WERI-Rb-1 (cell line): ENCODE data around the gene P2RX6.

Experiments
- DNase-seq: peaks from one replicate; pipeline ENCODE4 v3.0.0-alpha.2; 2020
- H3K27ac ChIP-seq: fragments of 250-450 bp; sonication (Bioruptor Pico); 2 replicates; pipeline ENCODE4 v1.5.1; 2020; ENCODE audit warnings: mild to moderate bottlenecking, moderate library complexity
- H3K27me3 ChIP-seq: fragments of 250-450 bp; sonication (Bioruptor Pico); 2 replicates; pipeline ENCODE4 v1.5.1; 2021; ENCODE audit warnings: mild to moderate bottlenecking, low read depth, moderate library complexity; ENCODE audit not compliant: insufficient read depth, severe bottlenecking
- H3K36me3 ChIP-seq: fragments of 250-450 bp; sonication (Bioruptor Pico); 2 replicates; pipeline ENCODE4 v1.5.1; 2020; ENCODE audit warnings: mild to moderate bottlenecking, moderate library complexity
- H3K4me3 ChIP-seq: 2 replicates; pipeline ENCODE4 v1.5.1; 2011; ENCODE audit warnings: low read depth, mild to moderate bottlenecking, control low read depth, low read length
- H3K9me3 ChIP-seq: fragments of 250-450 bp; sonication (Bioruptor Pico); 2 replicates; pipeline ENCODE4 v1.5.1; 2021; ENCODE audit warnings: mild to moderate bottlenecking, moderate library complexity; ENCODE audit not compliant: severe bottlenecking
- TF ChIP-seq, protein P1 (sequence below): IDR thresholded peaks from 2 replicates; pipeline ENCODE4 v1.5.1; 2011; ENCODE audit warnings: low read depth, mild to moderate bottlenecking, control low read depth, inconsistent platforms, low read length

P2RX6 gene

GRCh38 chr22:21041937-21042336 is 27.0 kb downstream of the P2RX6 start:
- Histone ChIP-seq H3K36me3 (no peaks in the 10 kb centered on the region), H3K4me3 (no peak overlapping the region), H3K27me3 (no peaks in the 10 kb centered on the region), H3K27ac (no peak overlapping the region), H3K9me3 (no peaks in the 10 kb centered on the region)
- TF ChIP-seq, protein P1, sequence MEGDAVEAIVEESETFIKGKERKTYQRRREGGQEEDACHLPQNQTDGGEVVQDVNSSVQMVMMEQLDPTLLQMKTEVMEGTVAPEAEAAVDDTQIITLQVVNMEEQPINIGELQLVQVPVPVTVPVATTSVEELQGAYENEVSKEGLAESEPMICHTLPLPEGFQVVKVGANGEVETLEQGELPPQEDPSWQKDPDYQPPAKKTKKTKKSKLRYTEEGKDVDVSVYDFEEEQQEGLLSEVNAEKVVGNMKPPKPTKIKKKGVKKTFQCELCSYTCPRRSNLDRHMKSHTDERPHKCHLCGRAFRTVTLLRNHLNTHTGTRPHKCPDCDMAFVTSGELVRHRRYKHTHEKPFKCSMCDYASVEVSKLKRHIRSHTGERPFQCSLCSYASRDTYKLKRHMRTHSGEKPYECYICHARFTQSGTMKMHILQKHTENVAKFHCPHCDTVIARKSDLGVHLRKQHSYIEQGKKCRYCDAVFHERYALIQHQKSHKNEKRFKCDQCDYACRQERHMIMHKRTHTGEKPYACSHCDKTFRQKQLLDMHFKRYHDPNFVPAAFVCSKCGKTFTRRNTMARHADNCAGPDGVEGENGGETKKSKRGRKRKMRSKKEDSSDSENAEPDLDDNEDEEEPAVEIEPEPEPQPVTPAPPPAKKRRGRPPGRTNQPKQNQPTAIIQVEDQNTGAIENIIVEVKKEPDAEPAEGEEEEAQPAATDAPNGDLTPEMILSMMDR, result no peak
- no peak for DNase-seq

- no peaks in the 10 kb centered on the region for H3K36me3 ChIP-seq
- H3K27ac ChIP-seq, result no peak overlapping the region
- H3K4me3 ChIP-seq, result no peak overlapping the region
- TF ChIP-seq, protein P1, result no peak
- no peaks in the 10 kb centered on the region for H3K9me3 ChIP-seq
- no peaks in the 10 kb centered on the region for H3K27me3 ChIP-seq
- no peak for DNase-seq
These were observed 28.3 kb downstream of the P2RX6 start for GRCh38 chr22:21042978-21043859.

GRCh38 chr22:21043860-21044535 is 29.0 kb downstream of the P2RX6 start:
- H3K36me3 ChIP-seq, result no peaks in the 10 kb centered on the region
- no peak overlapping the region for H3K4me3 ChIP-seq
- TF ChIP-seq, protein P1, result no peak
- H3K27me3 ChIP-seq, result no peaks in the 10 kb centered on the region
- DNase-seq, result no peak
- no peak overlapping the region for H3K27ac ChIP-seq
- H3K9me3 ChIP-seq, result no peaks in the 10 kb centered on the region

DNA sequence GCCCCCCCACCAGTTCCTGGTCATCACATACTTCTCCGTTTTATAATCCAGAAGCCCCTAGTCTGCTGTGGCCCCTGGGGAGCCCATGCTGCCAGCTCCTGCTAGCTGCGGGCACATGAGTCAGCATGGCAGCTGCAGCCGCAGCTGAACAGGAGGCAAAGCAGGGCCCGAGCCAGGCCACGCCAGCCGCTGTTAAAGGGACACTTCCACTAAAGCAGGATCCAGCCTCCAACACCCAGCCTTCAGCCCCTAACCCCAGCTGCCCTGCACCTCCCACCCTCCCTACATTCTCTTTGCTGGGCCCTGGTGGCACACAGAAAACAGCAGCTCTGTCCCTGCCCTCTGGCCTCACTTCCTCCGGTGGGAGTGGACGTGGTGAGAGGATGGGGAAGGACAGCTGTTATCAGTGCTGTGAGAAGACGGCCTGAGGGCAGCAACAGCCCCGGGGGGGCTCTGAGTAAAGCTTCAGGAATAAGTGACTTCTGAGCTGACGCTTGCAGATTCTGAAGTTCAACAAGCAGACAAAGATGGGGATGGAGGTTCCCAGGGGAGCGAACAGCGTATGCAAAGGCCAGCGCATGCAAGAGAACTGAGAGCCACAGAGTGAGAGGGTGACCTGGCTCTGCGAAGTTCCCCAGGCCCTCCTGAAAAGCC is 30.1 kb downstream of the P2RX6 start:
- Histone ChIP-seq H3K9me3 (no peaks in the 10 kb centered on the region), H3K4me3 (peak overlapping the region; percentile 52), H3K36me3 (no peaks in the 10 kb centered on the region), H3K27me3 (no peaks in the 10 kb centered on the region), H3K27ac (no peak overlapping the region; the same call in 1 of the 2 replicates)
- TF ChIP-seq, protein P1, result no peak
- DNase-seq, result no peak

- peak; percentile 94 for DNase-seq
- H3K36me3 ChIP-seq, result no peaks in the 10 kb centered on the region
- H3K9me3 ChIP-seq, result no peaks in the 10 kb centered on the region
- peak within 1 kb of the TSS; percentile 77 for H3K27ac ChIP-seq
- no peaks in the 10 kb centered on the region for H3K27me3 ChIP-seq
- peak within 1 kb of the TSS; percentile 52 for H3K4me3 ChIP-seq
- TF ChIP-seq, protein P1, result no peak
These were observed 30.8 kb downstream of the P2RX6 start, which contains the start of gene LRRC74B for GRCh38 chr22:21045585-21046294. Gene LRRC74B (plus strand): TSS chr22:21045946. CDS start chr22:21045987, 41 bp downstream.
